ENCODE data around the gene BEND7. TPM values are rescaled to one million over a fixed set of nuclear protein-coding genes. Genes with fewer than 3 reads are reported as not detected.

The BEND7 gene, protein sequence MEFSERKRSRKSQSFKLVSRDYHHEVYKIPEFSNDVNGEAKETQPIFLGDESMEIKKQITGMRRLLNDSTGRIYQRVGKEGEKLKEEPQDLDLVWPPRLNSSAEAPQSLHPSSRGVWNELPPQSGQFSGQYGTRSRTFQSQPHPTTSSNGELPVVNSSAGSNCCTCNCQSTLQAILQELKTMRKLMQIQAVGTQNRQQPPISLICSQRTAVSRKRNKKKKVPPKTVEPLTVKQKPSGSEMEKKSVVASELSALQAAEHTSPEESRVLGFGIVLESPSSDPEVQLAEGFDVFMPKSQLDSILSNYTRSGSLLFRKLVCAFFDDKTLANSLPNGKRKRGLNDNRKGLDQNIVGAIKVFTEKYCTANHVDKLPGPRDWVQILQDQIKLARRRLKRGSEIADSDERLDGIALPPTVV
- 10 to 100 TPM; 16.3 to 27.6 (median 23.6) TPM for total RNA-seq
- 10 to 100 TPM in 2 of 3 donors, 1 to 10 TPM in 1; 6.1 to 21.6 (median 16.1) TPM for polyA plus RNA-seq
- long read RNA-seq, donor 1, partial matches to known transcripts = 4 of 10 reads
- long read RNA-seq, donor 1, other reads (novel, unspliced or antisense) = 6 of 10 reads
- long read RNA-seq, donor 2, partial matches to known transcripts = 13 of 34 reads
- long read RNA-seq, donor 2, other reads (novel, unspliced or antisense) = 21 of 34 reads

GRCh38 chr10:13528875-13529713 lies at the start of gene BEND7:
Gene BEND7 (minus strand): TSS chr10:13529014. CDS start chr10:13528533, 481 bp downstream.
- TF ChIP-seq, protein P1, sequence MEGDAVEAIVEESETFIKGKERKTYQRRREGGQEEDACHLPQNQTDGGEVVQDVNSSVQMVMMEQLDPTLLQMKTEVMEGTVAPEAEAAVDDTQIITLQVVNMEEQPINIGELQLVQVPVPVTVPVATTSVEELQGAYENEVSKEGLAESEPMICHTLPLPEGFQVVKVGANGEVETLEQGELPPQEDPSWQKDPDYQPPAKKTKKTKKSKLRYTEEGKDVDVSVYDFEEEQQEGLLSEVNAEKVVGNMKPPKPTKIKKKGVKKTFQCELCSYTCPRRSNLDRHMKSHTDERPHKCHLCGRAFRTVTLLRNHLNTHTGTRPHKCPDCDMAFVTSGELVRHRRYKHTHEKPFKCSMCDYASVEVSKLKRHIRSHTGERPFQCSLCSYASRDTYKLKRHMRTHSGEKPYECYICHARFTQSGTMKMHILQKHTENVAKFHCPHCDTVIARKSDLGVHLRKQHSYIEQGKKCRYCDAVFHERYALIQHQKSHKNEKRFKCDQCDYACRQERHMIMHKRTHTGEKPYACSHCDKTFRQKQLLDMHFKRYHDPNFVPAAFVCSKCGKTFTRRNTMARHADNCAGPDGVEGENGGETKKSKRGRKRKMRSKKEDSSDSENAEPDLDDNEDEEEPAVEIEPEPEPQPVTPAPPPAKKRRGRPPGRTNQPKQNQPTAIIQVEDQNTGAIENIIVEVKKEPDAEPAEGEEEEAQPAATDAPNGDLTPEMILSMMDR (IDR thresholded peaks at IDR 0.05) = no peak
- Histone ChIP-seq H3K4me3 (peak within 1 kb of the TSS; percentile 81), H3K36me3 (ENCODE audit: insufficient read depth in 1 of 2, low read depth in 1 of 2) (peaks cover 0 to 14% of the 10 kb centered on the region in 2 donors), H3K9me3 (no peaks in the 10 kb centered on the region), H3K4me1 (peaks cover 15% of the 10 kb centered on the region), H3K27ac (peak within 1 kb of the TSS; percentile 73), H3K27me3 (ENCODE audit: insufficient read depth in 3 of 3, low read length in 2 of 3) (no peaks in the 10 kb centered on the region)
- intact Hi-C loops (cut with DNase I) = loop anchor here (5.0 to 10.0 kb wide), 2 partner anchors 157 to 174 kb away; no protein-coding TSS in a partner anchor
- 3 to 15% (median 6%) methylated on average over 22 to 98 of the region's 98 CpGs for whole genome bisulfite sequencing, 3 donors
- ATAC-seq (peak; percentile 80 to 93 (median 92)), DNase-seq (peak; percentile 59 to 73)

- 66 to 76% (median 71%) methylated on average over 4 of the region's 4 CpGs for WGBS, 3 donors
Observed at GRCh38 chr10:13573960-13574359, 45.1 kb upstream of the BEND7 start.

GRCh38 chr10:13571541-13571940 lies 42.7 kb upstream of the BEND7 start:
- intact Hi-C loops (cut with DNase I) = no loop called here
- Histone ChIP-seq H3K4me3 (no peak overlapping the region), H3K36me3 (ENCODE audit: insufficient read depth in 1 of 2, low read depth in 1 of 2) (no peaks in the 10 kb centered on the region), H3K27me3 (ENCODE audit: insufficient read depth in 3 of 3, low read length in 2 of 3) (no peaks in the 10 kb centered on the region), H3K4me1 (no peaks in the 10 kb centered on the region), H3K9me3 (no peaks in the 10 kb centered on the region), H3K27ac (no peak overlapping the region)
- no peak for DNase-seq
- TF ChIP-seq, protein P1 (IDR thresholded peaks at IDR 0.05) = no peak
- WGBS, 3 donors = 53 to 61% (median 54%) methylated on average over 5 of the region's 5 CpGs
- no peak for ATAC-seq

More at GRCh38 chr10:13573960-13574359, 45.1 kb upstream of the BEND7 start:
- ATAC-seq (no peak), DNase-seq (no peak)
- Histone ChIP-seq H3K9me3 (no peaks in the 10 kb centered on the region), H3K27me3 (ENCODE audit: insufficient read depth in 3 of 3, low read length in 2 of 3) (no peaks in the 10 kb centered on the region), H3K4me1 (no peaks in the 10 kb centered on the region), H3K4me3 (no peak overlapping the region), H3K36me3 (ENCODE audit: insufficient read depth in 1 of 2, low read depth in 1 of 2) (no peaks in the 10 kb centered on the region), H3K27ac (no peak overlapping the region)
- intact Hi-C loops (cut with DNase I) = no loop called here
- TF ChIP-seq, protein P1 (IDR thresholded peaks at IDR 0.05) = no peak

DNA sequence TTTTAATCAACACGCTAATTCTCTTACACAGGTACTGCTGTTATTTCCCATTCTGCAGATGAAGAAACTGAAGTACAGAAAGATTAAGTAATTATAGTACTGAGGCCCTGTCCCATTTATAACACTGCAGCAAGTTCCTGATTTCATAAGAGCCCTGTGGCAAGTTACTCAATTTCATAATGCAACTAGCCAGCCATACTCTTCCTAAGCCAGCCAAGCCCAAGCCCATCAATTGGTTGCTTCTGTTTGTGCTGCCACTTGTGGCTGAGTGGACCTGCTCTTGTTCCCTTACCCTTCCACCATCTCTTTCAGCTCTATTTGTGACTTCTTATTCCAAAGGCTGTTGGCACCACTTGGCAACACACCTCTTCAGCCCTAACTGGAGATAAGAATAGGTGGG lies 38.2 kb upstream of the BEND7 start:
- 57 to 95% (median 90%) methylated on average over 1 of the region's 1 CpG for WGBS, 3 donors
- TF ChIP-seq, protein P1 (IDR thresholded peaks at IDR 0.05) = no peak
- ATAC-seq = no peak

More for the DNA sequence above, 38.2 kb upstream of the BEND7 start:
- Histone ChIP-seq H3K9me3 (no peaks in the 10 kb centered on the region), H3K4me3 (no peak overlapping the region), H3K27me3 (ENCODE audit: insufficient read depth in 3 of 3, low read length in 2 of 3) (no peaks in the 10 kb centered on the region), H3K36me3 (ENCODE audit: insufficient read depth in 1 of 2, low read depth in 1 of 2) (no peaks in the 10 kb centered on the region), H3K4me1 (no peaks in the 10 kb centered on the region), H3K27ac (no peak overlapping the region)
- DNase-seq = no peak
- intact Hi-C loops (cut with DNase I) = no loop called here

Data from psoas muscle (tissue), 8 donors.